Adipose tissue (tissue), 3 donors: ENCODE data around the gene COQ10A. TPM values are rescaled to one million over a fixed set of nuclear protein-coding genes. Genes with fewer than 3 reads are reported as not detected.
"Not testable (repeated sequence)": the region's sequence is repeated elsewhere in the genome, so short reads cannot be mapped to it uniquely, and the experiment has no call there.

Experiments
- H3K27ac ChIP-seq: one replicate; pipeline ENCODE4 v1.5.1; 2013; ENCODE audit warnings: low read depth, low read length
- WGBS, 3 donors: extraction: QIAGEN DNeasy Blood & Tissue Kit; methylation state at CpG; one replicate each; pipeline ENCODE4 v1.1.7; 2013; 5-methylcytosine and 5-hydroxymethylcytosine counted together
- polyA plus RNA-seq, 3 donors: library from polyadenylated mRNA; stranded (reverse); fragments of 200-250 nt; gene quantifications; one replicate each; pipeline ENCODE4 v1.2.3, GENCODE V29; 2013
- donor health status: healthy with polysubstance abuse.
- donor health status: Bipolar disorder and iron deficiency.
- donor health status: healthy.

Gene COQ10A
- polyA plus RNA-seq, 3 donors, result 8.5 to 11.6 (median 11.1) TPM

DNA sequence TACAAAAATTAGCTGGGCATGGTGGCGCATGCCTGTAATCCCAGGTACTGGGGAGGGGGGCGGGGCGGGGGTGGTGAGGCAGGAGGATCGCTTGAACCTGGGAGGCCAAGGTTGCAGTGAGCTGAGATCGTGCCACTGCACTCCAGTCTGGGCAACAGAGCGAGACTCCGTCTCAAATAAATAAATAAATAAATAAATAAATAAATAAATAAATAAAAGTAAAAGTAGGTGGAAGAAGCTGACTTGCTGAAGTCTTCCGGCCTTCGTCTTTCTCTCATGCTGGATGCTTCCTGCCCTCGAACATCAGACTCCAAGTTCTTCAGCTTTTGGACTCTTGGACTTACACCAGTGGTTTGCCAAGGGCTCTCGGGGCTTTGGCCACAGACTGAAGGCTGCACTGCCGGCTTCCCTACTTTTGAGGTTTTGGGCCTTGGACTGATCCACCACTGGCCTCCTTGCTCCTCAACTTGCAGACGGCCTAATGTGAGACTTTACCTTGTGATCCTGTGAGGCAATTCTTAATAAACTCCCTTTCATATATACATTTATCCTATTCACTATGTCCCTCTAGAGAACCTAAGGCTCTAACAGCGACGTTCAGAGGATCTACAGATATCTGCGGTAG is 562 bp upstream of the COQ10A start:
- 48 to 56% (median 56%) methylated on average over 16 of the region's 16 CpGs for WGBS, 3 donors

DNA sequence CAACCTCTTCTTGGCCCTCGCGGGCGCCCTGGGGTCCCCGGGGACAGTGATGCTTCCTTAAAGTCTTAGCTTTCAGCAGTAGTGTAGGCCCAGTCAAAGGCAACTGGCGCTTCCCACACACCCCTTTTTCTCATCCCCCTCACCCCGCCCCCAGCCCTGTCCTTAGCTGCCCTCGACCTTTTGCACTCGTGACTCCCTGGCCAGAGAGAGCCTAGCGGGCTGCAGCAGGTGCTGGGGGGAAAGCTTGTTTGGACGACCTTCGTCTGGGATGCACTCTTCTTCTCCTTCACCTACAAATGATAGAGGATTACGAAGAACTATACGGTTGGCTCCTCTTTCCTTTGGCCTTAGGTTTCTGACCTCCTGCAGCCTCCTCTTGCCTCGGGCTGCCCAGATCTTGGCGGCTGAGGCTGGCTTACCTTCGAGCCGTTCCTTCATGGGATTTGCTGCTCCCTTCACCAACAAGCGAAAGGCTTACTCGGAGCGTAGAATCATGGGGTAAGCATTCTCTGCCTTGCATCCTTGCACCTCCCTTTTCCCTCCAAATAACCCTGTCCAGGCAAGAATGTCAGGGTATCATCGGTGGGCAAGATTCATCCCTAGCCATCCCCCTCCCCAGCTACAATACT is 815 bp downstream of the COQ10A start:
- 18 to 28% (median 26%) methylated on average over 21 of the region's 21 CpGs for WGBS, 3 donors

More for the DNA sequence above, 562 bp upstream of the COQ10A start:
- H3K27ac ChIP-seq, result not testable (repeated sequence)

DNA sequence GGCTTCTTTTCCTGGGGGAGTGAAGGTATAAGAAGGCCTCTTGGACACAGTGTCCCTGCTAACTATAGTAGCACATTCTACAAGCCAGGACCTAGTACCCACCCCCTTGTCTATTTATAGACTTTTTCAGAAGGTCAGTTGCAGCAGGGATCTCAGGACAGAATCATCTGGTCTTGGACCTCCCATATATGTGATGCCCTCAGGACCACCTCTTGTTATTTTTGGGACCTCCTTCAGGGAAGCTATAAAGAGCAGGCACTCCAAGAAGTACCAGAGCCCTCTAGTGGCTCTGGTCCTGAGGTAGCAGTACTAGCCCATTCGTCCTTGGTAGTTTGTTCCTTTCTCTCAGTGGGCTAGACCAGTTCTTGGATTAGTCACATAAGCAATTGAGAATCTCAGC is 4.3 kb downstream of the COQ10A start:
- no peak overlapping the region for H3K27ac ChIP-seq
- WGBS, 3 donors, result 7 to 26% (median 19%) methylated on average over 1 of the region's 1 CpG

More for the DNA sequence above, 815 bp downstream of the COQ10A start:
- no peak overlapping the region for H3K27ac ChIP-seq

DNA sequence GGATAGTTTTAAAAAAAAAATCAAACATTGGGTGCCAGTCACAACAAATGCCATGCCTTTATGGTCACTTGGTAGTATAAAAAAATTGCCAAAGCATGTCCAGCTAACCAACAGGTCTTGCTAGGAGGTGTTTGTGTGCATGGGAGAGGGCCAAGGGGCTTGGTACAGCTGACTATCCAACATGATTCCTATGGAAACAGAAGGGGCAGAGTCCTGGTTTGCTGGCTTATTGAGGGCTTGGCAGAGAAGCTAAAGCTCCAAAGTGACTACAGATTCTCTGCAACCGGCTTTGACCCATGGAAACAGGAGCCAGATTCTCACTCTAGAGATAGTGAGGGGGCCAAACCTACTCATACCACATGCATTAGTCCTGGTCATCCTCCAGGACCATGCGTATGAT is 5.7 kb downstream of the COQ10A start:
- 80 to 91% (median 86%) methylated on average over 2 of the region's 2 CpGs for WGBS, 3 donors
- H3K27ac ChIP-seq, result not testable (repeated sequence)

DNA sequence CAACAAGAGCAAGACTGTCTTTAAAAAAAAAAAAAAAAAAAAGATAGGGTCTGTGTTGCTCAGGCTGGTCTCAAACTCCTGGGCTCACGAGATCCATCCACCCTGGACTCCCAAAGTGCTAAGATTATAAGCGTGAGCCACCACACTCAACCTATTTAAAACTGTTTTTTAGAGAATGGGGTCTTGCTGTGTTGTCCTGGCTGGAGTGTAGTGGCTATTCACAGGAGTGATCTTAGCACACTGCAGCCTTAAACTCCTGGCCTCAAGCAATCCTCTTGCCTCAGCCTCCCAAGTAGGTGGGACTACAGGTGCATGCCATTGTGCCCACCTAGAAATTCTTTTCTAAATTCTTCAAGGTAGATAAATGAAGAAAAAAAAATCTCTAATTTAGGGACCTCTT is 7.6 kb downstream of the COQ10A start:
- no peak overlapping the region for H3K27ac ChIP-seq
- WGBS, 3 donors, result 96 to 100% (median 100%) methylated on average over 2 of the region's 2 CpGs

DNA sequence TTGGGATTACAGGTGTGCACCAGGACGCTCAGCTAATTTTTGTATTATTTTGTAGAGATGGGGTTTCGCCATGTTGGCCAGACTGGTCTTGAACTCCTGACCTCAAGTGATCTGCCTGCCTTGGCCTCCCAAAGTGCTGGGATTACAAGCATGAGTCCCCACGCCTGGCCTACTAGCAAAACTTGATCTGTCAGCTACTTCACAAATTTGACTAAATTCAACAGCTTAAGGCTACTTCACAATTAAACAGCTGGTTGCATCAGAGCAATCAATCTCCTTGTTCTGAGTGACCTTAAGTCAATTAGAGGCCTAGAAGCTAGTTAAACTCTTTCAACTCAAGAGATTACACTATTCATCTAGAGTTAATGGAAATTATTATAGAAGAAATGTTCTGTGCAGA is 12.2 kb downstream of the COQ10A start:
- no peak overlapping the region for H3K27ac ChIP-seq
- WGBS, 3 donors, result 94 to 95% (median 94%) methylated on average over 3 of the region's 3 CpGs

- no peak overlapping the region for H3K27ac ChIP-seq
Observed at GRCh38 chr12:56280849-56281248, 14.1 kb downstream of the COQ10A start.

DNA sequence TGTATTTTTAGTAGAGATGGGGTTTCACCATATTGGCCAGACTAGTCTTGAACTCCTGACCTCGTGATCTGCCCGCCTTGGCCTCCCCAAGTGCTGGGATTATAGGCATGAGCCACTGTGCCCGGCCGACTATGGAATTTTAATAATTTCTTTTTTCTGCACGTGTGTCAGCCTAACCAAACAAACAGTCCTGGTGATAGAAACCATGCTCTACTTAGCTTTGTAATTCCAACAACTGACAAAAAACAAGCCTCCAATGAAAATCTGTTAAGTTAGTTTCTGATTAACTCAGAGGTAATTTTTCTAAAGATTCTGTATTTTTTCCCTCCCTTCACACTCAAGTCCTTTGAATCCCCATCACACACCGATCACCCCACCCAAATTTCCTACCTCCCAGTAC is 15.3 kb downstream of the COQ10A start:
- 72 to 89% (median 77%) methylated on average over 6 of the region's 6 CpGs for WGBS, 3 donors

GRCh38 chr12:56282579-56282978 is 15.8 kb downstream of the COQ10A start:
- no peak overlapping the region for H3K27ac ChIP-seq
- 94 to 97% (median 97%) methylated on average over 2 of the region's 2 CpGs for WGBS, 3 donors

More for the DNA sequence above, 15.3 kb downstream of the COQ10A start:
- H3K27ac ChIP-seq, result no peak overlapping the region

DNA sequence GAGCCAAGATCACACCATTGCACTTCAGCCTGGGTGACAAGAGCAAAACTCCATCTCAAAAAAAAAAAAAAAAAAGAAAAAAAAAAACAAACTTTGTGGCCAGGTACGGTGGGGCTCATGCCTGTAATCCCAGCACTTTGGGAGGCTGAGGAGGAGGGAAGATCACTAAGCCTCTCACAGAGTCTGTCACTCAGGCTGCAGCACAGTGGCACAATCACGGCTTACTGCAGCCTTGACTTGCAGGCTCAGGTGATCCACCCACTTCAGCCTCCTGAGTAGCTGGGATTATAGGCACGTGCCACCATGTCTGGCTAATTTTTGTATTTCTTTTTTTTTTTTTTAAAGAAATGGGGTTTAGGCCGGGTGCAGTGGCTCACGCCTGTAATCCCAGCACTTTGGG is 17.5 kb downstream of the COQ10A start:
- 85 to 93% (median 93%) methylated on average over 5 of the region's 5 CpGs for WGBS, 3 donors

DNA sequence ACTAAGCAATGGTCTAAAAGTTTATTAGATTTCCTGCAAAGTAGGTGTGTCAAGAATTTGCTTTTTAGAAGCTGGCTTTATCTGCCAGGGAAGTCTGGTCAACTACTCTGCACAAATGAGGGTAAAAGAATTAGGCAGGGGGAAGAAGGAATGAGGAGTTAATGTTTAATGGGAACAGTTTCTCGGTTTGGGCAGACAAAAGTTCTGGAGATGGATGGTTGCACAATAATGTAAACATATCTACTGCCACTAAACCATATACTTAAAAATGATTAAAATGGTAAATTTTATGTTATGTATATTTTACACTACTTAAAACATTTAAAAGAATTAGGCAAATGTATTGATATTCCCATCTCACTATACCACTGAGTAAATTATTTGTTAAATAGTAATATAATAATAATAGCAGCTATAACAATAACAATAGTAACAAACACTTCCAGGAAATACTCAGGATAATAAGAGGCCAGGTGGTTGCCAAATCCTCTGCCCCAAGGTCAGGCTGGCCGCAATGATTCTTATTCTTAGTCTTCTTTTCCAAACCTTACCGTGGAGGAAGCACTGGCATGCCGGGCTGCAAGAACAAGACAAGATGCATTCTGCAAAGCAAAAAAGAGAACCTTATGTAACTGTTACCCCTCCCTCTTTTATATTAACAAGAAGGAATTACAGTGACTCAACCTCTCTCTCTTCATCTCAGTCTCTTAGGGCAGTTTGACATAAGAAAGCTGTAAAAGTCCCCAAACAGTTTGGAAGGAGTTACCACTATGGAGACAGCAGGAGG is 19.5 kb downstream of the COQ10A start:
- H3K27ac ChIP-seq, result no peak overlapping the region
- 16 to 34% (median 28%) methylated on average over 4 of the region's 4 CpGs for WGBS, 3 donors

More for the DNA sequence above, 17.5 kb downstream of the COQ10A start:
- not testable (repeated sequence) for H3K27ac ChIP-seq

- WGBS, 3 donors, result 78 to 89% (median 83%) methylated on average over 3 of the region's 3 CpGs
- H3K27ac ChIP-seq, result no peak overlapping the region
Observed at GRCh38 chr12:56288705-56289387, 22.1 kb downstream of the COQ10A start.

DNA sequence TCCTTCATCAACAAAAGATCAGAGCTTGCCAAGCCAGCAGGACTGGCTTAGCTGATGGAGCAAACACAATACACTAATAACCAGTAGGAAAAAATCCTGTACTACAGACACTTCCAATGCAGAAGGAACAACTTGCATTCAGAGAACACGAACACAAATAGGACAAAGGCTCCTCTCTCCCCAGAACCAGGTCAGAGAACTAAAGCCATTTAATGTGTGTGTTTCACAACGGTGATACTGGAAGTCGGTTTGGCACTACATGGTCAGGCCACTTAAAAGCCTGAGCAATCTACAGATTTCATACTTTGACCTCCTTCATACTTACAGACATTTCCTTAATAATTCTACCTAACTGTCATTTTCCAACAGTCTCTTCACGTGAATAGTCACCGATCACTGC is 27.1 kb downstream of the COQ10A start:
- H3K27ac ChIP-seq, result no peak overlapping the region
- WGBS, 3 donors, result 51 to 82% (median 55%) methylated on average over 5 of the region's 5 CpGs

- H3K27ac ChIP-seq, result no peak overlapping the region
- 56 to 72% (median 56%) methylated on average over 5 of the region's 5 CpGs for WGBS, 3 donors
Observed at GRCh38 chr12:56296295-56296694, 29.6 kb downstream of the COQ10A start.

- WGBS, 3 donors, result 76 to 92% (median 84%) methylated on average over 8 of the region's 8 CpGs
- H3K27ac ChIP-seq, result no peak overlapping the region
Observed at GRCh38 chr12:56297400-56297799, 30.7 kb downstream of the COQ10A start.

GRCh38 chr12:56298828-56299227 is 32.1 kb downstream of the COQ10A start:
- no peak overlapping the region for H3K27ac ChIP-seq
- 62 to 70% (median 62%) methylated on average over 5 of the region's 5 CpGs for WGBS, 3 donors

DNA sequence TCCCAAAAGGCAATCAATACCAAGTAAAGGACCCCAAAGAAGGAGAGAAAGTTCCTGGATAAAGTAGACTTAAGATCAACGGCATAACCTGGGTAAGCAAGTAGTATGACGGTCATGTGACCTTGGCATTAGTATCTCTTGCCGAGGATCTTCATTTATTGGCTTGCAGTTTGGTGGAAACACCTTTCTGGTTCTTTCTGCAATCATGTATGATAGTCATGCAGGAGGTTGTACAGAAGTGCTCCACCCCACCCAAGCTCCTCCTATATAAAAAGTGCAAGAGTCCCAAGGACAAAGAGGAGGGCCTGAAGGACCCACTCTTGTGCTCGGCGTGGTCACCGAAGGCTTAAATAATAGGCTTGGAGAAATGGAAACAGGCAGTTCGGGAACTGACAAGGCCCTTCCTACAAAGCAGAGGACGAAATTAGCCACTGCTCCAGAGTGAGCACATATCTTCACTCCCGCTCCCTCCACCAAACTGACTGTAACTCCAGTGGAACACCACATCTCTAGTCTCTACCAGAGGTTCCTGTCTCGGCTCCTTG is 32.6 kb downstream of the COQ10A start:
- peak overlapping the region; percentile 79 for H3K27ac ChIP-seq
- WGBS, 3 donors, result 0 to 1% (median 1%) methylated on average over 10 of the region's 10 CpGs

DNA sequence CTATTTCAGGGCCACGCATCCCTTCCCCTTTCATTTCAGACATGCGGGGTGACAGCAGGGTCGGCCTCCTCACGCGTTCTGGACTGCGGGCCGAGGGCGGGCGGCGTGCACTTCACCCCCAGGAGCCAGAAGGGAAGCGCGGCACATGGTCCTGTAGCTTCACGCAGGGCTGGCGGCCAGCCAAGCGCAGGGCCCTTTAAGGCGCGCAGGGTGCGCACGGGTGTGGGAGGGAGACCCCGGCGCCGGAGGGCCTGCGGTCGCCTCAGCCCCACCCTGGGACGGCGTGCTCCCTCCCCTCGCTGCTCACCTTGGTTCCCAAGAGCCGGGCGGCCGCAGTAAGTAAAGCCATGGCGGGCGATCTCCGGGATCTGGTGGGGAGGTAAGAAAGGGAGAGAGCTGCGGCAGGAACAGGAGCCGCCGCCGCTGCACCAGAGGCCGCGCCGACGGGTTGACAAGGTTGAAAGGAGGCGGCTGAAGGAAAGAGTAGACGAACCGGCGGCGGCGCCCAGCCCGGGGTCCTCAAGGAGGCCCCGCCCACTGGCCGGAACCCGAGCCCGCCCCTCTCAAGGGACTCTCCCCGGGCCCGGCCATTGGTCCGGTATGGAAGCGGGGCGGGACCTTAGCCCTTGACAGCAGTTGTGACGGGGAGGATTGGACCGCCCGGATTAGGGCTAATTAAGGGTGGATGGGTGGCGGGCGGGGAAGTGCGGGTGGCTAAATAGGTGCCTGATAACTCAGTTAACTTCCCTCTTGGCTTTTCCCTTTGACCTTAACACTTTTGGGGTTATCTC is 33.3 kb downstream of the COQ10A start, which contains the start of gene CS:
Gene CS (minus strand): TSS at position 478 of the 791 bp plus-strand sequence. CDS start 129 bp downstream, at position 349.
- peak within 1 kb of the TSS; percentile 79 for H3K27ac ChIP-seq
- 0 to 1% (median 1%) methylated on average over 62 to 63 of the region's 63 CpGs for WGBS, 3 donors
